Parathyroid adenoma (tissue), 2 donors: ENCODE measurements around the gene CBFB.

Experiments
- H2AFZ ChIP-seq: fragments of 300-600 bp; sonication (generic); one replicate; pipeline ENCODE4 v1.7.0; 2017; ENCODE audit warnings: antibody characterized with exemption, mild to moderate bottlenecking
- H3K27ac ChIP-seq: fragments of 300-600 bp; sonication (generic); one replicate; pipeline ENCODE4 v1.7.0; 2017
- H3K27me3 ChIP-seq: fragments of 300-600 bp; sonication (generic); one replicate; pipeline ENCODE4 v1.7.0; 2017; ENCODE audit warnings: low read length; ENCODE audit not compliant: control insufficient read depth, insufficient read depth
- H3K36me3 ChIP-seq: fragments of 300-600 bp; sonication (generic); one replicate; pipeline ENCODE4 v1.7.0; 2017; ENCODE audit warnings: low read length; ENCODE audit not compliant: control insufficient read depth, insufficient read depth
- H3K4me1 ChIP-seq: fragments of 300-600 bp; sonication (generic); one replicate; pipeline ENCODE4 v1.7.0; 2017; ENCODE audit warnings: control low read depth
- H3K4me2 ChIP-seq: fragments of 300-600 bp; sonication (generic); one replicate; pipeline ENCODE4 v1.7.0; 2017; ENCODE audit warnings: low read length
- H3K4me3 ChIP-seq: fragments of 300-600 bp; sonication (generic); one replicate; pipeline ENCODE4 v1.7.0; 2017; ENCODE audit warnings: low read depth, low read length
- H3K79me2 ChIP-seq: fragments of 300-600 bp; sonication (generic); one replicate; pipeline ENCODE4 v1.7.0; 2017; ENCODE audit warnings: control low read depth
- H3K9ac ChIP-seq: fragments of 300-600 bp; sonication (generic); one replicate; pipeline ENCODE4 v1.7.0; 2017; ENCODE audit warnings: mild to moderate bottlenecking
- H3K9me3 ChIP-seq: fragments of 300-600 bp; sonication (generic); one replicate; pipeline ENCODE4 v1.7.0; 2017; ENCODE audit warnings: low read length; ENCODE audit not compliant: control insufficient read depth
- TF ChIP-seq, protein P1 (sequence below): fragments of 300-600 bp; sonication (generic); IDR thresholded peaks from one replicate; pipeline ENCODE4 v1.7.0; 2017; ENCODE audit warnings: antibody characterized with exemption, mild to moderate bottlenecking
- donor health status: primary hyperparathyroidism.

The CBFB gene

DNA sequence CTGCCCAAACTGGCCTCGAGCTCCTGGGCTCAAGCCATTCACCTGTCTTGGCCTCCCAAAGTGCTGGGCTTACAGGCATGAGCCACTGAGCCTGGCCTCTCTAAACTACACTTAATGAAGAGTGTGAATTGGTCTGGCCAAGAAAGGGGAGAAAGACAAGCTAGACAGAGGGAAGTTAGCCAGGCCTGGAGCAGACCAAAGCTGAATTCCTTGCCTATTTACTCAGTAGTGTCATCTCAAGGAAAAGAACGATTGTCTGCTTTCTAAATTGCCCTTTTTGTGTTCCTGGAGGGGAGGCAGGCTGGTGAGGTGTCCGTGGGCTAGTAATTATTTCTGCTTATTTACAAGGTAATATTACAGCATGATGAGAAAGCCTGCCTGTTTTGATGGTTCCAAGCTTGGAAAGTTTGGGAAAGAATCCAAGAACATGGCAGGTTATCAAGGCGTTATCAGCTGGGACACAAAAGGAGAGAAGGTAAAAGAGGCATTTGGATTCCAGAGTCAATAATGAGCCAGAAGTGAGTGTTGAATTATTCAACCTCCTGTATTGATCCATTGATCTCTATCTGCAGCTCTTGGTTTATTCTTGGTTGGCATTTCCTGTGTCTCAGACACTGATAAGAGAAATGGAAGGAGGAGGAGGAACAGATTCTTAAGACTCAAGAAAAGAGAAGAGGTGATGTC is 6.3 kb upstream of the CBFB start:
- TF ChIP-seq, protein P1, sequence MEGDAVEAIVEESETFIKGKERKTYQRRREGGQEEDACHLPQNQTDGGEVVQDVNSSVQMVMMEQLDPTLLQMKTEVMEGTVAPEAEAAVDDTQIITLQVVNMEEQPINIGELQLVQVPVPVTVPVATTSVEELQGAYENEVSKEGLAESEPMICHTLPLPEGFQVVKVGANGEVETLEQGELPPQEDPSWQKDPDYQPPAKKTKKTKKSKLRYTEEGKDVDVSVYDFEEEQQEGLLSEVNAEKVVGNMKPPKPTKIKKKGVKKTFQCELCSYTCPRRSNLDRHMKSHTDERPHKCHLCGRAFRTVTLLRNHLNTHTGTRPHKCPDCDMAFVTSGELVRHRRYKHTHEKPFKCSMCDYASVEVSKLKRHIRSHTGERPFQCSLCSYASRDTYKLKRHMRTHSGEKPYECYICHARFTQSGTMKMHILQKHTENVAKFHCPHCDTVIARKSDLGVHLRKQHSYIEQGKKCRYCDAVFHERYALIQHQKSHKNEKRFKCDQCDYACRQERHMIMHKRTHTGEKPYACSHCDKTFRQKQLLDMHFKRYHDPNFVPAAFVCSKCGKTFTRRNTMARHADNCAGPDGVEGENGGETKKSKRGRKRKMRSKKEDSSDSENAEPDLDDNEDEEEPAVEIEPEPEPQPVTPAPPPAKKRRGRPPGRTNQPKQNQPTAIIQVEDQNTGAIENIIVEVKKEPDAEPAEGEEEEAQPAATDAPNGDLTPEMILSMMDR = no peak
- Histone ChIP-seq H3K9me3 (no peaks in the 10 kb centered on the region), H3K36me3 (no peaks in the 10 kb centered on the region), H3K4me3 (no peak overlapping the region), H3K79me2 (no peaks in the 10 kb centered on the region), H2AFZ (peak overlapping the region; percentile 45), H3K4me2 (no peak overlapping the region), H3K27me3 (no peaks in the 10 kb centered on the region), H3K27ac (no peak overlapping the region), H3K9ac (no peak overlapping the region), H3K4me1 (peaks cover 7% of the 10 kb centered on the region)

DNA sequence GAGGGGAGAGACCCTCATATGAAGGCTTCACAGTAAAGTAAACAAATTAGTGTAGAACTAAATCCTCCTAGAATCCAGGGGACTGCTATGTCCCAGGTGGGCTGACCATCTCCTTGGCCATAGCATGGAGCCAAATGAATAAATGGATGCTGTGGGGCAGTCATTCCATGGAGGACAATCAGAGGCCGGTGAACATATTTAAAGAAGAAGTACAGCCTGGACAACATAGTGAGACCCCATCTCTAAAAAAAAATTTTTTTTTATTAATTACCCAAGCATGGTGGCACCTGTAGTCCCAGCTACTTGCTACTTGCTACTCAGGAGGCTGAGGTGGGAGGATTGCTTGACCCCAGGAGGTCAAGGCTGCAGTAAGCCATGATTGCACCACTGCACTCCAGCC is 5.3 kb upstream of the CBFB start:
- TF ChIP-seq, protein P1 = no peak
- H3K79me2 ChIP-seq = no peaks in the 10 kb centered on the region
- H3K9me3 ChIP-seq = no peaks in the 10 kb centered on the region
- peaks cover 4% of the 10 kb centered on the region for H3K4me1 ChIP-seq
- H3K27me3 ChIP-seq = no peaks in the 10 kb centered on the region
- H3K9ac ChIP-seq = no peak overlapping the region
- no peak overlapping the region for H3K27ac ChIP-seq
- H3K4me3 ChIP-seq = no peak overlapping the region
- no peak overlapping the region for H2AFZ ChIP-seq
- H3K4me2 ChIP-seq = no peak overlapping the region
- H3K36me3 ChIP-seq = no peaks in the 10 kb centered on the region

DNA sequence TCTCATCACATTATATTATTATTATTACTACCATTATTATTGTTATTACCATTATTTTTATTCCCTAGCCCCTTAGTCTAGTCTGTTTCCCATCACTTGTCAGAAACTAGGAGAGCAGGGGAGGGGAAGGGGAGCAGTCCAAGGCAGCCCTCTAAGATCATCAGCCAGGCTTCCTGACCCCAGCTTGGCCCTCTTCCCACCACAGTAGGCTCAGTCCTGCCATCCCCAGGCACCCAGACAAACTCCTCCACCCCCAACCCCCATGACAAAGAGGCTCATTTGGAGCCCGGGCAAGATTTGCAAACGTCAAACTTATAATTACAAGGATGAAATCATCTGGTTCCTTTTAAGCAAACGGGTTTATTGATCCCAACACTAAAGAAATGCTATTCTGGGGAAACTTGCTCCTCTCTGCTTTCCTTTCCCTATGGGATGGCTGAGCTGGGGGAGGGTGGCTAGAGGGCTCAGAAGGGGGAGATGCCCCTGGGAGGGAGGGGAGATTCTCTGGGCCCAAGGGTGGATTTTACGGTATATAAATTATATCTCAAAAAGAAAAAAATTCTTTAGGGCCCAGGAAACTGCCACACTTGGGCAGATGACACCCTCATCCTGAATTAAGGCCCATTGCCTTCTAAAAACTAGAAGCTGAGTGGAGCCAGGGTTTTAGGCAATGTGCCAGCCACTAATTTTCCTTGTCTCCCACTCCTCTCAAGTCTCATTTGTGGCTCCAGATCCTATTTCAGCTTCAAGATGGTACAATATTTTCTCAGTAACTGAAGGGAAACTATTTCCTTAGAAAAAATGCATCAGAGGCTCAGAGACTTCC is 4.4 kb upstream of the CBFB start:
- H3K79me2 ChIP-seq = no peaks in the 10 kb centered on the region
- H3K4me2 ChIP-seq = no peak overlapping the region

DNA sequence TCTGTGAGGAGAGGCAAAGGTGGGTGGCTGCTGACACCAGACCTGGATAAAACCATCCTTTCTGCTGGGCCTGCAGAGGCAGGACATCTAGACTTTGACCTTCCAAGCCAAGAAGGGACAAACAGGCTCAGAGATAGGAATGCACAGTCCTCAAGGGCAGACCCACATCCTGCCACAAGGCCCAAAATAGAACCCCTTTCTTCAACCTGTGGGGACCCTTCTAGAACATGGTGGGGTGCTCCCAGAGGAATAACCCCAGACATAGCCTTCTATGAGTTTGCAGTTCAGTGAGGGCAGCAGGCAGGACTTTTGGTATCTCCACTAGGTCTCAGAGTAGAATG is 3.8 kb upstream of the CBFB start:
- H3K79me2 ChIP-seq = peaks cover under 1% of the 10 kb centered on the region
- TF ChIP-seq, protein P1 = no peak

More for the DNA sequence above, 4.4 kb upstream of the CBFB start:
- H3K9me3 ChIP-seq = no peaks in the 10 kb centered on the region
- H3K4me3 ChIP-seq = no peak overlapping the region
- no peaks in the 10 kb centered on the region for H3K27me3 ChIP-seq
- no peak overlapping the region for H3K9ac ChIP-seq
- peaks cover 4% of the 10 kb centered on the region for H3K4me1 ChIP-seq
- H2AFZ ChIP-seq = no peak overlapping the region
- no peaks in the 10 kb centered on the region for H3K36me3 ChIP-seq
- TF ChIP-seq, protein P1 = no peak
- no peak overlapping the region for H3K27ac ChIP-seq

More for the DNA sequence above, 3.8 kb upstream of the CBFB start:
- H3K4me3 ChIP-seq = no peak overlapping the region
- H3K4me2 ChIP-seq = no peak overlapping the region
- no peak overlapping the region for H2AFZ ChIP-seq
- no peaks in the 10 kb centered on the region for H3K27me3 ChIP-seq
- no peaks in the 10 kb centered on the region for H3K36me3 ChIP-seq
- no peak overlapping the region for H3K27ac ChIP-seq
- no peaks in the 10 kb centered on the region for H3K9me3 ChIP-seq
- H3K4me1 ChIP-seq = peaks cover 4% of the 10 kb centered on the region
- H3K9ac ChIP-seq = no peak overlapping the region
